HG03460 (cell line): ENCODE data around the gene TOR1AIP2.
"Not testable (repeated sequence)": the region's sequence is repeated elsewhere in the genome, so short reads cannot be mapped to it uniquely, and the experiment has no call there.

ENCODE experiments used
- ATAC-seq: cut with Tn5 transposase; IDR thresholded peaks from one replicate; pipeline ENCODE4 v1.9.1; 2021; ENCODE audit not compliant: unreplicated experiment

The TOR1AIP2 gene

DNA sequence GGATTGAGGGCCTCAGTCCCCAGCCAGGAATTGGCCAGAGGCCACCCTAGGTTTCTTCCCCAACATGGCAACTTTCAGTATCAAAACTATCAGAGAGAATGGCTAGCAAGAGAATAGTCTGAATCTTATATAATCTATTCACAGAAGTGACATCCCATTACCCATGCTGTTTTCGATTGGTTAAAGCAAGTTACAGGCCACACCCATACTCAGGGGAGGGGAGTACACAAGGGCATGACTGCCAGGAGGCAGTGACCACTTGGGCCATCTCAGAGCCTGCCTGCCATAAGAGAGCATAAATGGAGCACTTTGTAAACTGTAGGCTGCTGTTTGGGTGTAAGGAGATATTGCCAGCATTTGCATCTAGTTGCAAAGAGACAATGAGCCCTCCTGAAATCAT, 69.1 kb downstream of the TOR1AIP2 start:
- ATAC-seq = no peak

DNA sequence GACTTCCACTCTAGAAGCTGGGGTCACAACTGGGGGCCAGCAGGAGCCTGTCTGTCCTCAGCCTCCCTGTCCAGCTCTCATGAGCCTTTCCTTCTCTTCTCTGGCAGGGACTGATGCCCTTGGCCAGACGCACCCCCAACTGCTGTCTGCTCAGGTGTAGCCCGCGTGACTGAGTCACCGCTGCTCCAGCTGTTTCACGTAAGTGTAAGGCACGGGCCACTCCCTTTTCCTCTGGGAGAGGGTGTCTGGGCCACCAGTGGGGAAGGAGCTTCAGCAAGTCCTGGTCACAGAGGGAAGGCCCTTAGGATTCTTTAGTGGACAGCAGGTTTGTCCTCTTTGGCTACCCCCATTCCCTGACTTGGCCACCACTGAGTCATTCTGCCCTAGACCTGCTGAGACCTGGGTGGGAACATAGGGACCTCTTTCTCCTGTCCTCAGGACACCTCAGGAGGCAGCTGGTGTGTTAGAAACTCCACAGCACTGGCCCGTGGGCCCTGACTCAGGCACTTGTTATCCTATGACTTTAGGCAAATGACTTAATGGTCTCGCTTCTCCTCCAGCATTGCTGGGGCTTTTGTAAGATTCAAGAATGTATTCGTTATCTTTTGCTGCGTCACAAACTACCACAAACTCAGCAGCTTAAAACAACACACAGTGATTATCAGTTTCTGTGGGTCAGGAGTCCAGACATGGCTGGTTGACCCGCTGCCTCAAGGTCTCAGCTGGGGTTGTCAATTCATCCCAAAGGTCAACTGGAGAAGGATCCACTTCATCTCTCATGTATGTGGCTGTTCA, 69.7 kb downstream of the TOR1AIP2 start:
- no peak for ATAC-seq

DNA sequence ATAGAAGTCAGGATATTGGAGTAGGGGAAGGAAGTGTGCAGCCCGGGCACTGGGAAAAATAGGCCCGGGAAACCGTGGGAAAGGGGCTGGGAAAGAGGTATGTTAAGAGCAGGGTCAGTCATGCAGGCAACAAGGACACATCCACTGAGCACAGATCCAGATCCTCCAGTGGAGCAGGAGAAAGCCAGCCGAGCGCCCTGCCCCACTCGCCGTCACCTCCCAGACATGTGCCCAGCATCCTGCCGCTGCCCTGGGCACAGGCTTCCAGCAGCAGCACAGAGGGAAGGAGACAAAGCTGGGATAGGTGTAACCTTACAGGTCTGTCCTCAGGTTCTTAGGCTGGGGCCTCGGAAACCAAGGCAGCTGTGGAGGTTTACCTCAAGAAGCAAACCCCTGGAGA, 70.3 kb downstream of the TOR1AIP2 start:
- no peak for ATAC-seq

DNA sequence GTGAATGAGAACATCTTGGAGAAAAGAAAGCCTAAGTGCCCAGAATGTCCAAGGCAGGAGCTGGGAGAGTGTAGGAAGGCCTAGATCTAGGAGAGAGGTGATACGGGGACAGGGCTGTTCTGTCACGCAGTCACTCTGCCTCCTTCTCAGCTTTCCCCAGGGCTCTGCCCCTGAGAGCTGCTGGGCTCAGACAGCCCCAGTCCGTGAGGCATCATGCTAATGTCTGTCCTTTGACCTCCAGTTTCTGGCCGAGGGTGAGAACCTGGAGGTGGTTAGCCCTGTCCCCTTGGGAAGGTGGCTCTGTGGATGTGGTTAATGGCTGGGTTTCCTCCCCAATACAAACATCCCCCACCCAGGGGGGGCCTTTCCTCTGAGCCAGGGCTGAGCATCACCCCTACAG, 71.3 kb downstream of the TOR1AIP2 start:
- ATAC-seq = no peak

DNA sequence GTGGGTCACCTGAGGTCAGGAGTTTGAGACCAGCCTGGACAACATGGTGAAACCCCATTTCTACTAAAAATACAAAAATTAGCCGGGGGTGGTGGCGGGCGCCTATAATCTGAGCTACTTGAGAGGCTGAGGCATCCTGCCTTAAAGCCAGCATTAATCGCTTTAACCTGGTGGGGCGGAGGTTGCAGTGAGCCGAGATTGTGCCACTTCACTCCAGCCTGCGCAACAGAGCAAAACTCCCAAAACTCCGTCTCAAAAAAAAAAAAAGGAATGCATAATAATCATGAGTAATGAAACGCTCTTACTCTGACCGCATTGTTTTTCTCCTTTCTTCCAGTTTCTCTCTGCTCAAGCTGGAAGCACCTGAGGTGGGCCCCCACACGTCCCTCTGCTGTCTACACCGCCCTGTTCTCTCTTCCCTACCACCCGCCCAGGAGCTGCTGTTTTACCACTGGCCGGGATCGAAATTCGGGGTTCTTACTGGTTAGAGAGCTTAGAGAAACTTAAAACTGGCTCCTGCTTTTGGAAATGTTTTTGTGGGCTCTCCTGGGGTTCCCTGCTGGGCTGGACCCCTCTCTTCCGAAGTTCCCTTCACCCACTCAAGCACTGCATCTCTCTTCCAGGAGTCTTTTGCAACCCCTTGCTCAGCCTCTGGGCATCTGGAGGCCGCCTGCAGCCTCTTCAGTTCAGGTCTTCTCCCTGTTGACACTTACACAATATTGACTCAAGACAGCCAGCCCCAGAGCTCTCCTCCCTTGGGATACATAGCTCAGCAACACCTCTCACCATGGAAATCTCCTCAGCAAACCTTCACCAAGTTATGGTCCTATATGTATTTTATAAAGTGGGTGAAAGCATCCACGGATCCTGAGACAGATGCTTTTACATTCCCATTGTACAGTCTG, 72.1 kb downstream of the TOR1AIP2 start:
- ATAC-seq = no peak

DNA sequence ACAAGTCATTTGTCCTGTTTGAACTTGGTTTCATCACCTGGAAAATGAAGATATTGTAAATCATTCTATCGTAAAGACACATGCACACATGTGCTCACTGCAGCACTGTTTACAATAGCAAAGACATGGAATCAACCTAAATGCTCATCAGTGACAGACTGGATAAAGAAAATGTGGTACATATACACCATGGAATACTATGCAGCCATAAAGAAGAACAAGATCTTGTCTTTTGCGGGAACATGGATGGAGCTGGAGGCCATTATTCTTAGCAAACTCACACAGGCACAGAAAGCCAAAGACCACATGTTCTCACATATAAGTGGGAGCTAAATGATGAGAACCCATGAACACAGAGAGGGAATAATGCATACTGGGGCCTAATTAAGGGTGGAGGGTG, 73.2 kb downstream of the TOR1AIP2 start:
- not testable (repeated sequence) for ATAC-seq

DNA sequence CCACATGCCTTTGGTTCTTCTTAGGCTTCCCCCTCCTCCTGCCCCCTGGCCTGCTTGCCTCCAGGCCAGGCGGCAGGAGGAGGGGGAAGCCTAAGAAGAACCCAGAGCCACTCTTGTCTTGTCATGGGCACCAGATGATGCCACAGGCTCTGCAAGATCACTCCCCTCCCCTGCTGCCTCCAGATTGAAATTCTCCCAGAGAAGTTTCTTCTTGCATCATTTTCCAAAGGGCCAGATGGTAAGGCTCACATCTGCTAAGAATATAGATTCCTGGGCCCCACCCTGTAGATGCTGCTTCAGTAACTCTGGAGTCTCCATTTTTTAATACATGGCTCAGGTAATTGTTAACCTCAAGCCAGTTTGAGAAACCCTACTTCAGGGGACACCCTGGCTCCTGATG, 73.7 kb downstream of the TOR1AIP2 start:
- no peak for ATAC-seq

DNA sequence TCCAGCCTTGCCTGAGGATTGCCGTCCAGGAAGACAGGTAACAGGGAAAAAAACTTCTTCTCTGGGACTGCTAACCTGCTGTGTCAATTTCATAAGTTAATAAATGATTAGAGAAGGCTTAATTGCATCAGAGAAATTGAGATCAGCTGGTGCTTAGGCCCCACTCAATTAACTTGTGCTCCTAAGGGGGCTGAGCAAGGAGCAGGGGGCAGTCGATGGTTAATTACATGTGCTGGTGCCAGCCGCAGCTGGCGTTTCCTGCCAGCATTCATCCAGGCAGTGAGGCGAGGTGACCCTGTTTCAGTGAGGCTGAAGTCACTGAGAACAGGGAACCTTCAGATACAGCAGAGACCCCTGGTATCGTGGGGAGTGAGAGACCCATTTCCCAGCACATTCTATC, 74.5 kb downstream of the TOR1AIP2 start:
- ATAC-seq = no peak

DNA sequence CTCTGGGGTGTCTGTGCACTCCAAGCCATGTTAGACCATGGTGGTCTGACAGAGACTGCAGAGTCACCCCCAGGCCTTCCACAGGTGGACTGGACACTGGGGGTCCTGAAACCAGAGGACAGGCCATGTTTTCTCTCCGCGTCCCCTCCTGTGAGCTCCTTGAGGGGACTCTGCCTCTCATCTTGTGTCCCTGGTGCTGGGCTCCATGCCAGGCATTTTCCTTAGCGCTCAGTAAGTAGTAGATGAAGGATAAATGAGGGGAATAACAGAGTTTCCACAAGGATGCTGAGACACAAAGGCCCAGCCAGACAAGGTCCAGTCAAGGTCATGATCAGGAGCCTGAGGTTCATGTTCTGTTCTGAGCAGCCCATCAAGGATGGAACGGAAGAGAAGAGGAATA, 77.1 kb downstream of the TOR1AIP2 start:
- ATAC-seq = no peak

DNA sequence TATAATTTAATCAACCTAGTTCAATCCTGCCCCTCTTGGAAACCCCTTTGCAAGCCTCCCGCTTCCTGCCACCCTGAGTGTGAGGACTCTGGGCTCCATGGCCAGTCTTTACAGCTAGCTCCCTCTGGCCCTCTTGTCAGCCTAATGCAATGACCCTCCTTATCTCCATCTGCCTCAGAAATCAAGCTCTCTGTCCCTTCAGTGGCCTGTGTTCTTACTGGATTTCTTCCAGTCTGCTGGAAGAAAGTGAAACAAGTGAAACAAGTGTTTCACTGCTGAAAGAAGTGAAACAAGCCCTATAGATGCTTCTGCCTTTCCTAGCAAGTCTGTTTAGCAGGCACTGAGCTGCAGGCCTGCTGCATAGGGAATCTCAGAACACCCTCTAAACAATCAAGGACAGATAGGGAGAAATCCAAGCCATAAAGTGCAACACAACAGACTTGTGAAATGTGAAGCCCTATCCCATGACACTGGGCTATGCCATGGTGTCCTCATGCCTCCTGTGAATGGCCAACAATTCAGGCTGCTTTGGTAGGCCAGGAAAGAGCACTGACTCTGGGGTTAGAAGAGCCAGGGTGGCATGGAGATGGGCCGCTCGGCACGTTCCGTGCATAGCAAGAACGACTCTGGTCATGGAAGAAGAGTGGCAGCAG, 78.6 kb downstream of the TOR1AIP2 start:
- ATAC-seq = no peak

DNA sequence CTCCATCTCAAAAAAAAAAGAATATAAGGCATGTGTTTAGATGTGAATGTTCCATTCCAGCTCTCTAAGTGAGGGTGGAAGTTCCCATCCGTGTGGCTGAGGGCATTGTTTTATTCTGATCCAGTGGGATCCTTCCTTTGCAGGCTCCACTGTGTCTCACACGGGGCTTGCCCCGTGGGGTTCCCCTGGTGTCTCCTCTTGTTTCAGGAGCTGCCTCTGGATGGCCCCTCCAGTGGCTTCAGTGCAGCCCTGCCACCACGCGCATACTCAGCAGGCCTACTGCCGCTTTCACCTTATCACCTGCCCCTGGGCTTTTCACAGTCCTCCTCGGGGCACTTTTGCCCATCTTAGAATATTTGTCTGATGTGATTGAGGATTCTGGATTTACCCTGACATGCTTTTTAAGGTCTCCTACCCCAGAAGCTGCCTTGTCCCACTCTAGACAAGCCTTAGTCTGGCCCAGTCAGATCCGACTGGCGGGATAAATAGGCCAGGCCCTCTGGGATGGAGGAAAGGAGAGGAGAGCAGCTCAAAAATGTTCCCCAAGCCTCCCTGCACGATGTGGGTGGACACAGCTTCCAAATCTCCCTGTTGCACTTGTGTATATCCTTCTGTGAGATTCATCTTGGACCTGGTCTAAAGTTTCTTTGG, 79.3 kb downstream of the TOR1AIP2 start:
- ATAC-seq = no peak

DNA sequence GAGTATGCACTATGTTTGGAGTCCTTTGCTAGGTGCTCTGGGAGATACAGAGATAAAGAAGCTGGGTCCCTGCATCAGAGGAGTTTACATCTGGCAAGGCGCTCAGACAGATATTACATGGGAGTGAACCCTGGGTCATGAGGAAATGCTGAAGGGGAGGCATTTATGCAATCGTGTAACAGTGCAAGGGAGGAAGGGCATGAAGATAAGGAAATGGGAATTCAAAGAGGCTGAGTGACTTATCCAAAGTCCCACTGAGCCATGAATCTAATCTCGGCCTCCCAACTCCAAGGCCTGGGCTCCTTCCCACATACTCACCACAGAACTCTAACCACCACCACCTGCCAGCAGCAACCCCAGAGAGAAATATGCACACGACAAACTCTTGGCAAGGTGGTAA, 82.9 kb downstream of the TOR1AIP2 start:
- ATAC-seq = no peak

DNA sequence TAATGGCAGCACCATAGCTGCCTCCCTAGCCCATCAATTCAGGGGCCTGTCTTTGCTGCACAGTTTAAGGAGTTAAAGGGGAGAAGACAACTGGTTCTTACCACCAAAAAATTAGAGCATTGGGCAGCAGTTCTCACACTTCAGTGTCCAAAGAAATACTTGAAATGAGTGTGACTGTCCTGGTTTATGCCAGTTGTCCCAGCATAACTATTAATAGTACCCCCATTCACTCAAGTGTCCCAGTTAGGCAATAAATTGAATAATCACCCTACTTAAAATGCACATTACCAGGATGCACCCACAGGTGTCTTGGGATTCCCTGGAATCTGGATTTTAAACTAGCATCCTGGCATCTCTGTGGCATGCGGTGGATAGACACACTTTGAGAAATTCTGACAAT, 83.5 kb downstream of the TOR1AIP2 start:
- ATAC-seq = no peak

DNA sequence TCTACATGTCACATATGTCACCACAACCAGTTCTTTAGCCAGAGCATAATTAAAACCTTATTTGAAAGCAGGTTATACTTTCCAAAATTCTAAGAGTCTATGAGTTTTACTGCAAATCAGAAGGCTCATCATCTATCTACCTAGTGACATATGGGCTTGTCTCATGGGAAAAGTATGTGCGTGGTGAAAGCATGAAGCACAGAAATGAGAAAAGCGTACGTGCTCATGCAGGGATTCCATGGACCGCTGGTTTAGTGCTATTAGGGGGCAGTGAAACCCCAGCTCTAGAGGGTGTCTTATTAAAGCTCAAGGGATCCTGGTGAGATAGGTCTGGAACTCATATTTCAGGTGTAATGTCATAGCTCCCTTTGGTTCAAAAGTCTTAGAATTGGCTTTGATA, 84.3 kb downstream of the TOR1AIP2 start:
- ATAC-seq = no peak
